A673 (cell line): ENCODE data around the gene IGF2. TPM values are rescaled to one million over a fixed set of nuclear protein-coding genes. Genes with fewer than 3 reads are reported as not detected.

Source experiments
- BruUV-seq: library from RNA; stranded (reverse); fragments of 400-500 nt; replicated peaks from 2 replicates; lab custom pipeline; 2021; lab: Mats Ljungman, UMichigan
- CTCF ChIA-PET: fragments of 300-600 bp; sonication (Branson Sonifier 250); formaldehyde crosslinking; loops from one replicate; lab custom pipeline; 2022; ENCODE audit warnings: antibody characterized with exemption; lab: Charles Lee
- POLR2A ChIA-PET: fragments of 300-600 bp; sonication (Branson Sonifier 250); formaldehyde crosslinking; loops from one replicate; lab custom pipeline; 2022; ENCODE audit warnings: antibody characterized with exemption; ENCODE audit not compliant: low non-redundant PET; lab: Charles Lee
- DNase-seq: peaks from one replicate; pipeline ENCODE4 v3.0.0-alpha.2; 2015; ENCODE audit warnings: low spot score
- H3K27ac ChIP-seq: fragments of 200-600 bp; sonication (generic); 2 replicates; pipeline ENCODE4 v1.5.1; 2016; ENCODE audit warnings: mixed run types, low read depth, mild to moderate bottlenecking, mixed read lengths, antibody characterized with exemption, low read length; ENCODE audit not compliant: poor library complexity, severe bottlenecking
- H3K27me3 ChIP-seq: fragments of 200-600 bp; sonication (generic); replicated peaks from 2 replicates; pipeline ENCODE4 v1.6.1; 2017; ENCODE audit warnings: mixed run types, low read depth, mild to moderate bottlenecking, mixed read lengths, antibody characterized with exemption, low read length; ENCODE audit not compliant: insufficient read depth, poor library complexity
- H3K36me3 ChIP-seq: fragments of 200-600 bp; sonication (generic); 2 replicates; pipeline ENCODE4 v1.6.1; 2016; ENCODE audit warnings: mixed run types, mild to moderate bottlenecking, mixed read lengths, antibody characterized with exemption, low read length; ENCODE audit not compliant: insufficient read depth, poor library complexity, severe bottlenecking
- H3K4me1 ChIP-seq: fragments of 200-600 bp; sonication (generic); 2 replicates; pipeline ENCODE4 v1.6.1; 2017; ENCODE audit warnings: mixed run types, mild to moderate bottlenecking, mixed read lengths, antibody characterized with exemption, low read length; ENCODE audit not compliant: insufficient read depth, poor library complexity, severe bottlenecking
- H3K4me3 ChIP-seq: fragments of 200-600 bp; sonication (generic); 2 replicates; pipeline ENCODE4 v1.5.1; 2016; ENCODE audit warnings: low read depth, mixed run types, mild to moderate bottlenecking, mixed read lengths, low read length; ENCODE audit not compliant: poor library complexity, severe bottlenecking
- H3K9me3 ChIP-seq: fragments of 200-600 bp; sonication (generic); 2 replicates; pipeline ENCODE4 v1.6.1; 2016; ENCODE audit warnings: mixed run types, low read depth, mild to moderate bottlenecking, mixed read lengths, antibody characterized with exemption, low read length; ENCODE audit not compliant: poor library complexity, severe bottlenecking
- EZH2 ChIP-seq: fragments of 200-600 bp; sonication (generic); IDR thresholded peaks from 2 replicates; pipeline ENCODE4 v1.6.1; 2017; ENCODE audit warnings: borderline replicate concordance, low read depth, mild to moderate bottlenecking, mixed read lengths, antibody characterized with exemption, low read length; ENCODE audit not compliant: poor library complexity, severe bottlenecking
- intact Hi-C: fragments of 100-400 bp; cut with micrococcal nuclease; formaldehyde crosslinking; loops from one replicate; pipeline ENCODE4 v1.10.0; 2022; ENCODE audit not compliant: unreplicated experiment
- total RNA-seq: library from RNA; stranded (reverse); gene quantifications from 2 replicates; pipeline ENCODE4 v1.2.3, GENCODE V29; 2021
- TF ChIP-seq, protein P1 (sequence below): fragments of 300-800, 200-600 bp; sonication (generic); conservative IDR thresholded peaks from 2 replicates; pipeline ENCODE4 v1.5.1; 2017; ENCODE audit warnings: low read depth, mild to moderate bottlenecking, antibody characterized with exemption, low read length, moderate library complexity, mixed read lengths

The IGF2 gene
- total RNA-seq, 1 experiment from 2014 or later, result 0.17 TPM

DNA sequence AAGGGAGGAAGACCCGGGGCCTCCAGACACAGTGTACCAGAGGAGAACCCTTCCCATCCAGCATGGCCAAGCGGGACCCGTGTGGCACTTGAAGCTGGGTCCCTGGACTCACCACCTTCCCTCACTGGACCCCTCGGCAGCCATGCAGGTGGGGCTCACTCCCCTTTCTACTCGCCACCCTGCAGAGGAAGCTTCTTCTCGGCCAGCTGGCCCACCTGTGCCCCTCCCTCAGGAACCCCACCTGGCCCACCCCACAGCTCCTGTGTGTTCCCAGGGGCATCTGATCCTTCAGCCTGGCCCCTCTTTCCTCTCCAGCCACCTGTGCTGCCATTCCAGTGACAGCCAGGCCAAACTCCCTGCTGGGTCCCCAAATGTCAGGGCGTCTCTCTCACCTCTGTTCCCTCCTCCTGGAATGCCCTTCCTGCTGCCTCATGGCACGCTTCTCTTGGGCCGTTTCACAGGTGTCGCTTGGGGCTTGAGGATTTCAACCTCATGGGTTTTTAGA lies 38.0 kb downstream of the IGF2 start:
- H3K9me3 ChIP-seq, result no peaks in the 10 kb centered on the region
- intact Hi-C loops, result no loop called here
- H3K4me1 ChIP-seq, result no peaks in the 10 kb centered on the region
- H3K27me3 ChIP-seq, result no peaks in the 10 kb centered on the region
- no peak for DNase-seq
- no peak for TF ChIP-seq EZH2
- TF ChIP-seq, protein P1, sequence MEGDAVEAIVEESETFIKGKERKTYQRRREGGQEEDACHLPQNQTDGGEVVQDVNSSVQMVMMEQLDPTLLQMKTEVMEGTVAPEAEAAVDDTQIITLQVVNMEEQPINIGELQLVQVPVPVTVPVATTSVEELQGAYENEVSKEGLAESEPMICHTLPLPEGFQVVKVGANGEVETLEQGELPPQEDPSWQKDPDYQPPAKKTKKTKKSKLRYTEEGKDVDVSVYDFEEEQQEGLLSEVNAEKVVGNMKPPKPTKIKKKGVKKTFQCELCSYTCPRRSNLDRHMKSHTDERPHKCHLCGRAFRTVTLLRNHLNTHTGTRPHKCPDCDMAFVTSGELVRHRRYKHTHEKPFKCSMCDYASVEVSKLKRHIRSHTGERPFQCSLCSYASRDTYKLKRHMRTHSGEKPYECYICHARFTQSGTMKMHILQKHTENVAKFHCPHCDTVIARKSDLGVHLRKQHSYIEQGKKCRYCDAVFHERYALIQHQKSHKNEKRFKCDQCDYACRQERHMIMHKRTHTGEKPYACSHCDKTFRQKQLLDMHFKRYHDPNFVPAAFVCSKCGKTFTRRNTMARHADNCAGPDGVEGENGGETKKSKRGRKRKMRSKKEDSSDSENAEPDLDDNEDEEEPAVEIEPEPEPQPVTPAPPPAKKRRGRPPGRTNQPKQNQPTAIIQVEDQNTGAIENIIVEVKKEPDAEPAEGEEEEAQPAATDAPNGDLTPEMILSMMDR, result no peak
- ChIA-PET POLR2A (no interaction called here), CTCF (no interaction called here)
- H3K4me3 ChIP-seq, result no peak overlapping the region
- H3K27ac ChIP-seq, result no peak overlapping the region
- BruUV-seq, result no TSS peak
- H3K36me3 ChIP-seq, result no peaks in the 10 kb centered on the region

DNA sequence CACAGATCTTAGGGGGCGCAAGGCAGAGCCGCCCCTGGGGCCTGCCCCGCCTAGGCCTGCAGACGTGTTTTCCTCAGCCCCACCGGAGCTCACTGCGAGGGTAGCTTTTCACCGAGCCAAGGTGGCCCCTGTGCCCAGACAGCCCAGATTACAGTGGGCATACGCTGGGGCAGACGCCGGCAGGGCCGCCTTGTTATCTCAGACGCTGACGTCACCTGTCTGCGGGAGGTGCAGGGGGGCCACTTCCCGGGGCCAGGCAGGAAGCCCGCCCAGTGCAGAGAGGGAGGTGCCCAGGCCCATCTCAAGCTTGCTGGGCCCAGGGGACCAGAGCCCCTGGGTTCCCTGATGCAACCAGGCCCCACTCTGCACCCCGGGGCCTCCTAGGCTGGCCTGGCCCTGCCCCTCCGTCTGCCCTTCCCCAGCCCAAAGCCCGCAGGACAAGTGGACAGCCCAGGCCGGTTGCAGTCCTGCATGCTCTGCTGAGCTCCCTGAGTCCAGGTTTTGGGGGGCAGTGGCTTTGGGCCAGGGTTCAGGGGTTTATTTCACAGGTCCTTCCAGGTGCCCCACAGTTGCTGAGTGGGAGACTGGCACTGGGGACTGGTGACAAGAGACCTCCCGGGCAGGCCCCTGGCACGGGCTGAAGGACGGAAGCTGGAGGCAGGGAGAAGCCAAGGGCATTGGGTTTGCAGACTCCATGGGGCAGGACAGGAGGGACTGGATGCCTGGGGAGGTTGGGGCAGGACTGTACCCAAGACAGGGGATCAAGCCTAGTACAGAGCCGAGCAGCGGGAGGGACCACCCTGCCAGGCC lies 38.6 kb downstream of the IGF2 start:
- Histone ChIP-seq H3K36me3 (no peaks in the 10 kb centered on the region), H3K27me3 (no peaks in the 10 kb centered on the region), H3K4me1 (no peaks in the 10 kb centered on the region), H3K9me3 (no peaks in the 10 kb centered on the region), H3K27ac (no peak overlapping the region), H3K4me3 (no peak overlapping the region)
- ChIA-PET CTCF (no interaction called here), POLR2A (no interaction called here)
- peak; percentile 3 for DNase-seq
- TF ChIP-seq, protein P1, result no peak
- TF ChIP-seq EZH2, result no peak
- no TSS peak for BruUV-seq
- intact Hi-C loops, result no loop called here

DNA sequence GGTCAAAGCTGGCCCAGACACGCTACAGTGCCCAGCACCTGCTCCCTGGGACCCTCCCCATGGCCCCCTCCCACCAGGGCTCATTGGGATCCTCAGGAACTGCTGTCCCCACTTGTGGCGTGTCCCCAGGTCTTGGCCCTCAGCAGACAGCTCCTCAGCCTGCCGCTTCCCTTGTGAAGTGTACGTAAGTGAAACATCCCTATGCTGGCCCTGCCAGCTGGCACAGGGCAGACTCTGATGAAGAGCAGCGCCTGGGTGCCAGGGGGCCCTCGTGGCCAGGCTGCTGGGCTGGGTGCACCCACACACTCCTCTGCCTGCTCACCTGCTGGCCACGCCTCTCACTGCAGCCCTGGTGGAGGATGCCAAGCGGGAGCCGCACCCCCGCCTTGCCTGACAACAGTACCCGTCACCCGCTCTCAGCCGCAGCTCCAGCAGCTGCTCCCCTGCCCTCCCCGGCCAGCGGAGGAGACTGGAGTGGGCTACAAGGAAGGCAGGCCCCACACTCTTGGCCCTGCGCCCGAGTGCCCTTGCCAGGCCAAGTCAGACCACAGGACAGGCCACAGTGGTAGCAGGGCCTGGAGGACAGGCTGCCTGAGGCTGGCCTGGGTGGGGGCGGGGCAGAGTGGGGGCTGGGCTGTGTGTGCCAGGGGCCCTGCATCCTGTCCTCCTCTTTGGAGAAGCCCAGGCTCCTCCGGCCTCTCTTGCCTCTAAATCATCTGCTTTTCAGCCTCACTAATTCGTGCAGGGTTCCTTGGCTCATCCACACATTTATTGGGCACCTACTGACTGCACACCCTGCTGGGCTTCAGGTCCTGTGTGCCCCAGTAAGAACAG lies 39.5 kb downstream of the IGF2 start:
- no peaks in the 10 kb centered on the region for H3K4me1 ChIP-seq
- BruUV-seq, result no TSS peak
- ChIA-PET POLR2A (interaction anchor here (0.6 kb wide), 1 partner anchor 788 kb away, joined by 5 read pairs; no protein-coding TSS in a partner anchor), CTCF (no interaction called here)
- no peaks in the 10 kb centered on the region for H3K27me3 ChIP-seq
- no peak overlapping the region for H3K4me3 ChIP-seq
- intact Hi-C loops, result no loop called here
- H3K27ac ChIP-seq, result no peak overlapping the region
- no peak for DNase-seq
- TF ChIP-seq, protein P1, result no peak
- TF ChIP-seq EZH2, result no peak
- H3K36me3 ChIP-seq, result no peaks in the 10 kb centered on the region
- no peaks in the 10 kb centered on the region for H3K9me3 ChIP-seq
